K562 (cell line): ENCODE data around the gene ZNF488. TPM values are rescaled to one million over a fixed set of nuclear protein-coding genes. Genes with fewer than 3 reads are reported as not detected.

Source experiments
- ATF1 ChIP-seq, 2 experiments: fragments of 450-650 bp in 1 of 2; IDR thresholded peaks; 2 replicates each; pipeline ENCODE4 v1.6.1; 2016; ENCODE audit warnings: missing compliant biosample characterization in 1 of 2, missing genetic modification characterization in 1 of 2
- BACH1 ChIP-seq: fragments of 200-800 bp; sonication (Bioruptor generic); IDR thresholded peaks from 2 replicates; pipeline ENCODE4 v1.6.1; 2016; ENCODE audit warnings: missing genetic modification characterization, missing compliant biosample characterization
- MYC ChIP-seq, 2 experiments: fragments of 250-450 bp in 1 of 2; sonication (Bioruptor Pico) in 1 of 2; IDR thresholded peaks; 2 replicates each; pipeline versions ENCODE4 v1.5.1 to v1.6.1; 2012 to 2021; ENCODE audit warnings: low read depth in 2 of 2, borderline replicate concordance in 1 of 2, improper control_type of control experiment in 1 of 2, low read length in 1 of 2, mild to moderate bottlenecking in 1 of 2, moderate library complexity in 1 of 2
- RBFOX2 ChIP-seq: fragments of 200-400 bp; formaldehyde crosslinking; IDR thresholded peaks from 2 replicates; pipeline ENCODE4 v1.6.1; 2017; ENCODE audit warnings: low read depth, mild to moderate bottlenecking, low read length, moderate library complexity
- RFX7 ChIP-seq: fragments of 250-450 bp; sonication (Bioruptor Pico); IDR thresholded peaks from 2 replicates; pipeline ENCODE4 v1.5.1; 2021; ENCODE audit warnings: mild to moderate bottlenecking
- ZBTB7A ChIP-seq: IDR thresholded peaks from 2 replicates; pipeline ENCODE4 v1.6.1; 2011; ENCODE audit warnings: low read depth, mild to moderate bottlenecking, low read length, moderate library complexity, borderline replicate concordance; ENCODE audit not compliant: control insufficient read depth
- ZNF398 ChIP-seq: fragments of 250-450 bp; sonication (Bioruptor Pico); IDR thresholded peaks from 2 replicates; pipeline ENCODE4 v1.8.0; 2021; ENCODE audit warnings: moderate library complexity, mild to moderate bottlenecking, inconsistent platforms
- polyA plus RNA-seq, 8 experiments: library from polyadenylated mRNA; depleted of rRNA in 4 of 8; stranded (reverse) in 5 of 8; unstranded in 3 of 8; fragments of >200 nt; fragmentation: Nextera tagmentation in 2 of 8; fragmentation: Illumina TruSeq in 1 of 8; extraction: Ambion mirVana in 2 of 8; extraction: Trizol in 1 of 8; gene quantifications; 2 replicates each; pipeline versions ENCODE4 v1.2.1 to v1.2.3, GENCODE V29; 2011 to 2014; ENCODE audit warnings: inconsistent platforms in 1 of 8, missing spikeins in 1 of 8
- total RNA-seq, 7 experiments: library from RNA; depleted of rRNA in 6 of 7; stranded (reverse); fragments of >200 nt in 6 of 7; fragmentation: Illumina TruSeq in 2 of 7; extraction: Trizol in 2 of 7; gene quantifications; 2 replicates each; pipeline versions ENCODE4 v1.2.1 to v1.2.3, GENCODE V29; 2011 to 2021; ENCODE audit warnings: low replicate concordance in 1 of 7
- TF ChIP-seq, protein P1 (sequence below): fragments of 450-650 bp; IDR thresholded peaks from 2 replicates; pipeline ENCODE4 v1.7.0; 2016; ENCODE audit warnings: borderline replicate concordance
- TF ChIP-seq, protein P2 (sequence below): fragments of 250-450 bp; sonication (Bioruptor Pico); IDR thresholded peaks from 2 replicates; pipeline ENCODE4 v1.5.0; 2020; ENCODE audit warnings: mild to moderate bottlenecking, borderline replicate concordance
- TF ChIP-seq, protein P3 (sequence below): sonication (generic); formaldehyde crosslinking; IDR thresholded peaks from 2 replicates; pipeline ENCODE4 v1.8.1; 2022; ENCODE audit warnings: missing genetic modification reagents
- TF ChIP-seq, protein P4 (sequence below): fragments of 250-450 bp; sonication (Bioruptor Pico); IDR thresholded peaks from 2 replicates; pipeline ENCODE4 v1.8.0; 2022; ENCODE audit warnings: moderate library complexity, mild to moderate bottlenecking, inconsistent platforms
- TF ChIP-seq, protein P5 (sequence below): fragments of 250-450 bp; sonication (Bioruptor Pico); IDR thresholded peaks from 2 replicates; pipeline ENCODE4 v1.4.0; 2020; ENCODE audit warnings: borderline replicate concordance

The ZNF488 gene
- total and polyA plus RNA-seq, 9 of the 15 experiments (the other 6 are each of a cell fraction or from before 2014, with no cell fraction given), result 0.03 to 0.09 (median 0.05) TPM; not detected in 3

- TF ChIP-seq ZBTB7A, result no peak; the same call in 1 of the 2 replicates
- TF ChIP-seq, protein P1, sequence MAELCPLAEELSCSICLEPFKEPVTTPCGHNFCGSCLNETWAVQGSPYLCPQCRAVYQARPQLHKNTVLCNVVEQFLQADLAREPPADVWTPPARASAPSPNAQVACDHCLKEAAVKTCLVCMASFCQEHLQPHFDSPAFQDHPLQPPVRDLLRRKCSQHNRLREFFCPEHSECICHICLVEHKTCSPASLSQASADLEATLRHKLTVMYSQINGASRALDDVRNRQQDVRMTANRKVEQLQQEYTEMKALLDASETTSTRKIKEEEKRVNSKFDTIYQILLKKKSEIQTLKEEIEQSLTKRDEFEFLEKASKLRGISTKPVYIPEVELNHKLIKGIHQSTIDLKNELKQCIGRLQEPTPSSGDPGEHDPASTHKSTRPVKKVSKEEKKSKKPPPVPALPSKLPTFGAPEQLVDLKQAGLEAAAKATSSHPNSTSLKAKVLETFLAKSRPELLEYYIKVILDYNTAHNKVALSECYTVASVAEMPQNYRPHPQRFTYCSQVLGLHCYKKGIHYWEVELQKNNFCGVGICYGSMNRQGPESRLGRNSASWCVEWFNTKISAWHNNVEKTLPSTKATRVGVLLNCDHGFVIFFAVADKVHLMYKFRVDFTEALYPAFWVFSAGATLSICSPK, result no peak
- no peak for TF ChIP-seq RFX7 (CRISPR knock-in tag)
- TF ChIP-seq, protein P2, sequence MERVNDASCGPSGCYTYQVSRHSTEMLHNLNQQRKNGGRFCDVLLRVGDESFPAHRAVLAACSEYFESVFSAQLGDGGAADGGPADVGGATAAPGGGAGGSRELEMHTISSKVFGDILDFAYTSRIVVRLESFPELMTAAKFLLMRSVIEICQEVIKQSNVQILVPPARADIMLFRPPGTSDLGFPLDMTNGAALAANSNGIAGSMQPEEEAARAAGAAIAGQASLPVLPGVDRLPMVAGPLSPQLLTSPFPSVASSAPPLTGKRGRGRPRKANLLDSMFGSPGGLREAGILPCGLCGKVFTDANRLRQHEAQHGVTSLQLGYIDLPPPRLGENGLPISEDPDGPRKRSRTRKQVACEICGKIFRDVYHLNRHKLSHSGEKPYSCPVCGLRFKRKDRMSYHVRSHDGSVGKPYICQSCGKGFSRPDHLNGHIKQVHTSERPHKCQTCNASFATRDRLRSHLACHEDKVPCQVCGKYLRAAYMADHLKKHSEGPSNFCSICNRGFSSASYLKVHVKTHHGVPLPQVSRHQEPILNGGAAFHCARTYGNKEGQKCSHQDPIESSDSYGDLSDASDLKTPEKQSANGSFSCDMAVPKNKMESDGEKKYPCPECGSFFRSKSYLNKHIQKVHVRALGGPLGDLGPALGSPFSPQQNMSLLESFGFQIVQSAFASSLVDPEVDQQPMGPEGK, result no peak
- TF ChIP-seq ZNF398 (CRISPR knock-in tag), result no peak
- TF ChIP-seq, protein P3, sequence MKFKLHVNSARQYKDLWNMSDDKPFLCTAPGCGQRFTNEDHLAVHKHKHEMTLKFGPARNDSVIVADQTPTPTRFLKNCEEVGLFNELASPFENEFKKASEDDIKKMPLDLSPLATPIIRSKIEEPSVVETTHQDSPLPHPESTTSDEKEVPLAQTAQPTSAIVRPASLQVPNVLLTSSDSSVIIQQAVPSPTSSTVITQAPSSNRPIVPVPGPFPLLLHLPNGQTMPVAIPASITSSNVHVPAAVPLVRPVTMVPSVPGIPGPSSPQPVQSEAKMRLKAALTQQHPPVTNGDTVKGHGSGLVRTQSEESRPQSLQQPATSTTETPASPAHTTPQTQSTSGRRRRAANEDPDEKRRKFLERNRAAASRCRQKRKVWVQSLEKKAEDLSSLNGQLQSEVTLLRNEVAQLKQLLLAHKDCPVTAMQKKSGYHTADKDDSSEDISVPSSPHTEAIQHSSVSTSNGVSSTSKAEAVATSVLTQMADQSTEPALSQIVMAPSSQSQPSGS (CRISPR knock-in tag), result no peak
- TF ChIP-seq, protein P4, sequence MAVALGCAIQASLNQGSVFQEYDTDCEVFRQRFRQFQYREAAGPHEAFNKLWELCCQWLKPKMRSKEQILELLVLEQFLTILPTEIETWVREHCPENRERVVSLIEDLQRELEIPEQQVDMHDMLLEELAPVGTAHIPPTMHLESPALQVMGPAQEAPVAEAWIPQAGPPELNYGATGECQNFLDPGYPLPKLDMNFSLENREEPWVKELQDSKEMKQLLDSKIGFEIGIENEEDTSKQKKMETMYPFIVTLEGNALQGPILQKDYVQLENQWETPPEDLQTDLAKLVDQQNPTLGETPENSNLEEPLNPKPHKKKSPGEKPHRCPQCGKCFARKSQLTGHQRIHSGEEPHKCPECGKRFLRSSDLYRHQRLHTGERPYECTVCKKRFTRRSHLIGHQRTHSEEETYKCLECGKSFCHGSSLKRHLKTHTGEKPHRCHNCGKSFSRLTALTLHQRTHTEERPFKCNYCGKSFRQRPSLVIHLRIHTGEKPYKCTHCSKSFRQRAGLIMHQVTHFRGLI (CRISPR knock-in tag), result no peak
- TF ChIP-seq, protein P5, sequence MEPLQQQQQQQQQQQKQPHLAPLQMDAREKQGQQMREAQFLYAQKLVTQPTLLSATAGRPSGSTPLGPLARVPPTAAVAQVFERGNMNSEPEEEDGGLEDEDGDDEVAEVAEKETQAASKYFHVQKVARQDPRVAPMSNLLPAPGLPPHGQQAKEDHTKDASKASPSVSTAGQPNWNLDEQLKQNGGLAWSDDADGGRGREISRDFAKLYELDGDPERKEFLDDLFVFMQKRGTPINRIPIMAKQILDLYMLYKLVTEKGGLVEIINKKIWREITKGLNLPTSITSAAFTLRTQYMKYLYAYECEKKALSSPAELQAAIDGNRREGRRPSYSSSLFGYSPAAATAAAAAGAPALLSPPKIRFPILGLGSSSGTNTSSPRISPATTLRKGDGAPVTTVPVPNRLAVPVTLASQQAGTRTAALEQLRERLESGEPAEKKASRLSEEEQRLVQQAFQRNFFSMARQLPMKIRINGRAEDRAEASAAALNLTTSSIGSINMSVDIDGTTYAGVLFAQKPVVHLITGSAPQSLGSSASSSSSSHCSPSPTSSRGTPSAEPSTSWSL (CRISPR knock-in tag), result no peak
- peak; percentile 63; the same call in 1 of the 2 replicates for TF ChIP-seq MYC (IDR thresholded peaks at IDR 0.05; ENCODE audit: low read depth, low read length)
- TF ChIP-seq MYC (CRISPR knock-in tag; IDR thresholded peaks at IDR 0.05; ENCODE audit: borderline replicate concordance, low read depth), result no peak
- TF ChIP-seq RBFOX2, result 0 out of 2 replicates have a peak, but pooled peaks have one; percentile 24
- no peak for TF ChIP-seq BACH1 (tag)
- no peak for TF ChIP-seq ATF1 (CRISPR knock-in tag; IDR thresholded peaks at IDR 0.05)
- TF ChIP-seq ATF1 (tag; IDR thresholded peaks at IDR 0.05), result 0 out of 2 replicates have a peak, but pooled peaks have one; percentile 23
Observed at GRCh38 chr10:47322300-47323061, 61.6 kb downstream of the ZNF488 start, which contains the start of gene GDF2 (continued).
